ENCODE results near the gene EIF2AK2. TPM values are rescaled to one million over a fixed set of nuclear protein-coding genes. Genes with fewer than 3 reads are reported as not detected.

Gene EIF2AK2
- total and polyA plus RNA-seq, 4 donors, result 30.5 to 62.6 (median 33.7) TPM

GRCh38 chr2:37180006-37180639, 23.3 kb upstream of the EIF2AK2 start:
- WGBS (ENCODE audit: insufficient coverage), result 69% methylated on average over 2 of the region's 4 CpGs
- DNase-seq (ENCODE audit: low read depth in 4 of 6, low spot score in 6 of 6), result no peak
- Histone ChIP-seq H3K4me1 (ENCODE audit: control insufficient read depth, insufficient read depth, low read length) (no peaks in the 10 kb centered on the region), H3K9me3 (ENCODE audit: control insufficient read depth, insufficient read depth, low read length) (no peaks in the 10 kb centered on the region), H3K27me3 (ENCODE audit: control insufficient read depth, insufficient read depth, low read length) (no peaks in the 10 kb centered on the region), H3K4me3 (ENCODE audit: low read depth, low read length) (no peak overlapping the region), H3K36me3 (ENCODE audit: control insufficient read depth, insufficient read depth, low read length) (no peaks in the 10 kb centered on the region), H3K27ac (ENCODE audit: low read depth, low read length) (no peak overlapping the region)

- Histone ChIP-seq H3K4me3 (ENCODE audit: low read depth, low read length) (no peak overlapping the region), H3K36me3 (ENCODE audit: control insufficient read depth, insufficient read depth, low read length) (no peaks in the 10 kb centered on the region), H3K27ac (ENCODE audit: low read depth, low read length) (no peak overlapping the region), H3K9me3 (ENCODE audit: control insufficient read depth, insufficient read depth, low read length) (no peaks in the 10 kb centered on the region), H3K27me3 (ENCODE audit: control insufficient read depth, insufficient read depth, low read length) (no peaks in the 10 kb centered on the region), H3K4me1 (ENCODE audit: control insufficient read depth, insufficient read depth, low read length) (no peaks in the 10 kb centered on the region)
- DNase-seq (ENCODE audit: low read depth in 4 of 6, low spot score in 6 of 6), result no peak
- 95% methylated on average over 1 of the region's 1 CpG for WGBS (ENCODE audit: insufficient coverage)
Measured at GRCh38 chr2:37173741-37174140, 17.0 kb upstream of the EIF2AK2 start.

- no peaks in the 10 kb centered on the region for H3K4me1 ChIP-seq (ENCODE audit: control insufficient read depth, insufficient read depth, low read length)
- no peaks in the 10 kb centered on the region for H3K9me3 ChIP-seq (ENCODE audit: control insufficient read depth, insufficient read depth, low read length)
- H3K36me3 ChIP-seq (ENCODE audit: control insufficient read depth, insufficient read depth, low read length), result no peaks in the 10 kb centered on the region
- no peaks in the 10 kb centered on the region for H3K27me3 ChIP-seq (ENCODE audit: control insufficient read depth, insufficient read depth, low read length)
- no peak overlapping the region for H3K4me3 ChIP-seq (ENCODE audit: low read depth, low read length)
- no peak for DNase-seq (ENCODE audit: low read depth in 4 of 6, low spot score in 6 of 6)
- H3K27ac ChIP-seq (ENCODE audit: low read depth, low read length), result no peak overlapping the region
Measured at GRCh38 chr2:37171624-37171950, 14.8 kb upstream of the EIF2AK2 start.

GRCh38 chr2:37168217-37168981, 11.6 kb upstream of the EIF2AK2 start:
- H3K9me3 ChIP-seq (ENCODE audit: control insufficient read depth, insufficient read depth, low read length), result peaks cover 3% of the 10 kb centered on the region
- H3K27me3 ChIP-seq (ENCODE audit: control insufficient read depth, insufficient read depth, low read length), result no peaks in the 10 kb centered on the region
- DNase-seq (ENCODE audit: low read depth in 4 of 6, low spot score in 6 of 6), result peak in 3 of 6 donors; percentile 9 to 34 (median 32)
- 70% methylated on average over 4 of the region's 17 CpGs for WGBS (ENCODE audit: insufficient coverage)
- no peak overlapping the region for H3K27ac ChIP-seq (ENCODE audit: low read depth, low read length)
- no peak overlapping the region for H3K4me3 ChIP-seq (ENCODE audit: low read depth, low read length)
- H3K4me1 ChIP-seq (ENCODE audit: control insufficient read depth, insufficient read depth, low read length), result no peaks in the 10 kb centered on the region
- H3K36me3 ChIP-seq (ENCODE audit: control insufficient read depth, insufficient read depth, low read length), result no peaks in the 10 kb centered on the region

GRCh38 chr2:37167636-37168180, 10.9 kb upstream of the EIF2AK2 start:
- H3K27me3 ChIP-seq (ENCODE audit: control insufficient read depth, insufficient read depth, low read length), result no peaks in the 10 kb centered on the region
- no peaks in the 10 kb centered on the region for H3K36me3 ChIP-seq (ENCODE audit: control insufficient read depth, insufficient read depth, low read length)
- no peak overlapping the region for H3K4me3 ChIP-seq (ENCODE audit: low read depth, low read length)
- WGBS (ENCODE audit: insufficient coverage), result 100% methylated on average over 1 of the region's 3 CpGs
- H3K4me1 ChIP-seq (ENCODE audit: control insufficient read depth, insufficient read depth, low read length), result no peaks in the 10 kb centered on the region
- no peak for DNase-seq (ENCODE audit: low read depth in 4 of 6, low spot score in 6 of 6)
- H3K9me3 ChIP-seq (ENCODE audit: control insufficient read depth, insufficient read depth, low read length), result peaks cover 3% of the 10 kb centered on the region
- no peak overlapping the region for H3K27ac ChIP-seq (ENCODE audit: low read depth, low read length)

GRCh38 chr2:37164757-37165156, 8.0 kb upstream of the EIF2AK2 start:
- peaks cover 3% of the 10 kb centered on the region for H3K9me3 ChIP-seq (ENCODE audit: control insufficient read depth, insufficient read depth, low read length)
- no peak overlapping the region for H3K27ac ChIP-seq (ENCODE audit: low read depth, low read length)
- H3K27me3 ChIP-seq (ENCODE audit: control insufficient read depth, insufficient read depth, low read length), result no peaks in the 10 kb centered on the region
- no CpG with 5 or more reads among the region's 1 CpG for WGBS (ENCODE audit: insufficient coverage)
- DNase-seq (ENCODE audit: low read depth in 4 of 6, low spot score in 6 of 6), result no peak
- no peaks in the 10 kb centered on the region for H3K36me3 ChIP-seq (ENCODE audit: control insufficient read depth, insufficient read depth, low read length)
- H3K4me1 ChIP-seq (ENCODE audit: control insufficient read depth, insufficient read depth, low read length), result no peaks in the 10 kb centered on the region
- no peak overlapping the region for H3K4me3 ChIP-seq (ENCODE audit: low read depth, low read length)

GRCh38 chr2:37156071-37156856, 516 bp downstream of the EIF2AK2 start:
- peak overlapping the region; percentile 91 for H3K27ac ChIP-seq (ENCODE audit: low read depth, low read length)

GRCh38 chr2:37154785-37155184, 2.0 kb downstream of the EIF2AK2 start:
- no peak for DNase-seq (ENCODE audit: low read depth in 4 of 6, low spot score in 6 of 6)
- Histone ChIP-seq H3K27me3 (ENCODE audit: control insufficient read depth, insufficient read depth, low read length) (no peaks in the 10 kb centered on the region), H3K4me3 (ENCODE audit: low read depth, low read length) (no peak overlapping the region)

More at GRCh38 chr2:37156071-37156856, 516 bp downstream of the EIF2AK2 start:
- Histone ChIP-seq H3K27me3 (ENCODE audit: control insufficient read depth, insufficient read depth, low read length) (no peaks in the 10 kb centered on the region), H3K4me3 (ENCODE audit: low read depth, low read length) (peak overlapping the region; percentile 72), H3K4me1 (ENCODE audit: control insufficient read depth, insufficient read depth, low read length) (peaks cover 15% of the 10 kb centered on the region), H3K36me3 (ENCODE audit: control insufficient read depth, insufficient read depth, low read length) (peaks cover 5% of the 10 kb centered on the region), H3K9me3 (ENCODE audit: control insufficient read depth, insufficient read depth, low read length) (no peaks in the 10 kb centered on the region)
- 0% methylated on average over 26 of the region's 27 CpGs for WGBS (ENCODE audit: insufficient coverage)
- peak; percentile 24 to 88 (median 50) for DNase-seq (ENCODE audit: low read depth in 4 of 6, low spot score in 6 of 6)

GRCh38 chr2:37153224-37153623, 3.6 kb downstream of the EIF2AK2 start:
- DNase-seq (ENCODE audit: low read depth in 4 of 6, low spot score in 6 of 6), result no peak
- Histone ChIP-seq H3K4me1 (ENCODE audit: control insufficient read depth, insufficient read depth, low read length) (peaks cover 15% of the 10 kb centered on the region), H3K36me3 (ENCODE audit: control insufficient read depth, insufficient read depth, low read length) (peaks cover 7% of the 10 kb centered on the region), H3K27me3 (ENCODE audit: control insufficient read depth, insufficient read depth, low read length) (no peaks in the 10 kb centered on the region), H3K9me3 (ENCODE audit: control insufficient read depth, insufficient read depth, low read length) (no peaks in the 10 kb centered on the region), H3K4me3 (ENCODE audit: low read depth, low read length) (no peak overlapping the region), H3K27ac (ENCODE audit: low read depth, low read length) (no peak overlapping the region)
- WGBS (ENCODE audit: insufficient coverage), result no CpG with 5 or more reads among the region's 5 CpGs

More at GRCh38 chr2:37154785-37155184, 2.0 kb downstream of the EIF2AK2 start:
- WGBS (ENCODE audit: insufficient coverage), result 91% methylated on average over 4 of the region's 4 CpGs
- no peak overlapping the region for H3K27ac ChIP-seq (ENCODE audit: low read depth, low read length)
- H3K4me1 ChIP-seq (ENCODE audit: control insufficient read depth, insufficient read depth, low read length), result peaks cover 15% of the 10 kb centered on the region
- no peaks in the 10 kb centered on the region for H3K9me3 ChIP-seq (ENCODE audit: control insufficient read depth, insufficient read depth, low read length)
- peaks cover 5% of the 10 kb centered on the region for H3K36me3 ChIP-seq (ENCODE audit: control insufficient read depth, insufficient read depth, low read length)
